HuH-7 (cell line): ENCODE results near the gene NELL2.

ENCODE experiments used
- DNase-seq: peaks from one replicate; pipeline ENCODE4 v3.0.0; 2011; ENCODE audit warnings: low spot score

The NELL2 gene

GRCh38 chr12:44618946-44619345 lies 257.2 kb downstream of the NELL2 start:
- no peak for DNase-seq

DNA sequence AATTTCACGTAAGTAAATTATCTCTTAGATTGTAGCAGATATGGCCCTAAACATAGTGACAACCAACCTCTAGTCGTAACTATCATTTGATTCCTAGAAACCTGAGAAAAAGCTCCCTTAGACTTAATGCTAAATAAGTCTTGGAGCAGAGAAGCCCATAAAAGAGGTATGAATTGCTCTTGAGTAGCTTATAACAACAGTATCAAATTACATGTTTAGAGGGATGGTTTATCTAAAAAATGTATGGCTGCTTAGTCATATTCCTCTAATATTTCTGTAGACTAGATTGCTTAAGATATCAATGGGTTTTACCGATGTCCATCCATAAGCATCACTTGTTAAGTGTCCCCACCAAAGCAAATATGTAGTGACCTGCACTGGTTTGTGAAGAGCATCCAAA lies 259.7 kb downstream of the NELL2 start:
- DNase-seq: no peak

- no peak for DNase-seq
These were observed 264.6 kb downstream of the NELL2 start for GRCh38 chr12:44611538-44611937.

- DNase-seq: no peak
These were observed 272.4 kb downstream of the NELL2 start for GRCh38 chr12:44603701-44604100.

DNA sequence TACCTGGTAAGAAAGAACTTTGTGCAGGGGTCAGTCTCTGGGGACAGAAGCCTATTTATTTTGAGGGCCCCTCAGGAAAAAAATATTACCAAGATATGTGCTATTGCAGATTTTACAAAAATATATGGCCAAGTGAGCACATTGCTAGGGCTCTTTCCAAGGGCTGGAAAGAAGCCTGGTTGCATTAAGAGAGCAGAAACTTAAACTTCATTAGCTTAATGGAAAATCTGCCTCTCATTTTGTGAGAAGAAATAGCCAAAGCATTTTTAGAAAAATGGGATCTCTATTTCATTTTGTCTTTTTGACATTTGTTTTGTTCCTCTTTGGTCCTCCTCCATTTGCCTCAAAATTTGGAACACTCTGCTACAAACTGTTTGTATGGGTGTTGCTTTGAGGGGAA lies 283.5 kb downstream of the NELL2 start:
- DNase-seq: no peak

DNA sequence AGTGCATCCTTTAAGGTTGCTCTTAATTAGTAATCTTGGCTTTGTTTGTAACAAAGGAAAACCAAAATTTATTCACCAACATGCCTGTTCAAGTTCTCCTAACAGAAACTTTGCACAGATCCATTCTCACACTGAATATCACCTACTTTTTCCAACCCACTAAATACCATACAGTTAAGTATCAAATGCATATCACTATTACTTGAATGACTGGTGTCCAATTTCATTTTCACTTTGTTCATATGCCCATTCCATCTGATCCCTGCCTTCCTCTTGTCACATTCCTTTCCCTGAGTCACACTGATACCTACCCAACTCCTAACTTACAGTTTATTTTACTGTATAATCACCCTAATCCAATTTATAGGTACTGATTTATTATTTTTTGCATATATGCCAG lies 286.4 kb downstream of the NELL2 start:
- no peak for DNase-seq

- DNase-seq: no peak
These were observed 287.5 kb downstream of the NELL2 start for GRCh38 chr12:44588651-44589050.

- no peak for DNase-seq
These were observed 291.5 kb downstream of the NELL2 start for GRCh38 chr12:44584625-44585024.

DNA sequence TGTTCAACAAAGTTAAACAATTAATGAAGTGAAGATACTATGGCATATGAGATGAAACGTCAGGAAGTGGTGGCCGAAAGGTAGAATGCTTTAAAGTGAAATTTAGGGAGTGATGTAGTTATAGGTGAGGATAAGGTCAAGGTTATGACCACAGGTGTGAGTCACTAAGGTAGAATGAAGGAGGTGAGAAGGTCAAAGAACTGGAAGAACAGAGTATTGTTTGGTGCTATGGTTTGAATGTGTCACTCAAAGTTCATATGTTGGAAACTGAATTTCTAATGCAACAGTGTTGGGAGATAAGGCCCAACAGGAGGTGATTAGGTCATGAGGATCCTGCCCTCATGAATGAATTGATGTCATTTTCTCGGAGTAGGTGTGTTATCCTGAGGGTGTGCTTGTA lies 293.6 kb downstream of the NELL2 start:
- DNase-seq: no peak

DNA sequence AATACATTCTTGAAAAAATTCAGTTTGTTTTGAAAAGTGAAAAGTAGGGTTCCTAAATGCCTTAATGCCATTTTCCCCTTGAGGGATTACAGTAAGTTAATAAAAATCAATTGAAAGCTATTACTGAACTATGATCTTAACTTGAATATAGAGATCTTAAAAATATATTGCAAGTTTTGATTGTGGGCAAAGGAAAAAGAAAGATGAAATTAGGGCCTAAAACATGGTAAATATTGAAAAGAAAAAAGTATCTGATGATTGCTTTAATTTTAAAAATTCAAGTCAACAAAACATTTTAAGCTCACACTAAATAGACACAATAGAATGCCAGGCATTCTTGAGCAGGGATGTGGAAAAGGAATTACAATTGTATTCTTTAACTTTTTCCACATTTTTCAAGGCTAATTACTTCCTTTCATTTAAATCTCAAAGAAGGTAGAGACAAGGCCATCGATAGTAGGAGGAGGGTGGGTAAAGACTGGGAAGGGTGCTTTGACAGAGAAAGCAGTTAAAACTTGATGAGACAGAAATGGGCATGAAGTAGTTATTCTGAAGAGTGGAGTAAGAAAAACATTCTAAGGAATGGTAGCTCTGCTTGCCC lies 294.4 kb downstream of the NELL2 start:
- DNase-seq: no peak

DNA sequence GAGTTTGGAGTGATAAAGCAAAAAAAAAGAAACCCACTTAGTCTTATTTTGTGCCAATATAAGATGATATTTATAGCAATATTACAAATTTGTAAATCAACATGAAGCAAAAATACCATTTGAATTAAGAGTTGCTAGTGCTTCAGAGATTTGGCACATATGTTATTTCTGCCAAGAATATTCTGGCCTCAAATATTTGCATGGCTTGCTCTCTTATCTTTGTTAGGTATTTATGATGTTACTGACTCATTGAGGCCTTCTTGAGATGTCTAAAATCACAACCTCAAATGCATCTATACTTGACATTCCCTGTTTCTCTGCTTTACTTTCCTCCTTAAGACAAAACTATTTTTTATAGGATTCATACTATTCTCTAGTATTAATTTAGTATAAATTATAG lies 301.5 kb downstream of the NELL2 start:
- no peak for DNase-seq

- no peak for DNase-seq
These were observed 302.4 kb downstream of the NELL2 start for GRCh38 chr12:44573723-44574122.

GRCh38 chr12:44571006-44571550 lies 305.0 kb downstream of the NELL2 start:
- DNase-seq: no peak

DNA sequence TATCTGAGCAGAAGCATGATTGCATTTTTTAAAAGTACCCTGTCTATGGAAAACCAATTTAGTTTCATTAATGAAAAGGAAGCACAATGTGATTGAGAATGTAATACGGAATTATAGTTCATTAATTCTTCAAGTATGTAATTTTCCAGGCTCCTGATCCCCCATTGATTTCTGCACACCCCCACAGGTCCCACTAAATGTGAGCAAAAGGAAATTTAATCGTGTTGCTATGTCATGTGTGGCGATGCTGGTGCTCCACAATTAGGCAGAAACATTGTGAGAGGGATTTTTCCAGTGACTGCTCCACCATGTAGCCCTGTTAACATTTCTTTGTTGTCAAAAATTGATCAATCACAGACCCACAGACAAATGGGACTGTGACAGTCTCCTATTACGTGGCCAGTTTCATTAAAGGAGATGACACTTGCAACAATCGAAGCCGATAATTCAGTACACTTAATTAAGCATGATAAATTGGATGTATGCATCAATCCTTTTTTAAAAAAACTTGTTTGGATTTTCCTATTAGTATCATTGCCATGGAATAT lies 306.0 kb downstream of the NELL2 start:
- no peak for DNase-seq

DNA sequence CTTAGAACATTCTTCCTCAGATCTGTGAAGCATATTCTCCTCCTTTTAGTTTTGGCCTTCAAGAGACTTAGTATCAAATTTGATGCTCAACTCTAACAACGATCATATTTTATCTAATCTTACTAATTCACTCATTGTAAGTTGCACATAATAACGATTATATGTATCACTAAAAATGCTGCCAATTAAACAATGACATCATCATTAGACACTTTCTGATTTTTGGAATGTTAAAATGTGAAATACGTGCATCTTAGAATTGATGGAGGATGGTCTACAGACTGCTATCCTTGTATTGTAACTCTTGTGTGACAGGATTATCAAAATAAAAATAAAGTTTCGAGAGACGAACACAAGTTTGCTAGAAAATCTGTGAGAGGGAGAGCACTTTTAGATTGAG lies 311.0 kb downstream of the NELL2 start:
- no peak for DNase-seq

GRCh38 chr12:44563486-44563885 lies 312.6 kb downstream of the NELL2 start:
- DNase-seq: no peak

- DNase-seq: no peak
These were observed 317.6 kb downstream of the NELL2 start for GRCh38 chr12:44558340-44559100.

GRCh38 chr12:44555454-44555853 lies 320.7 kb downstream of the NELL2 start:
- DNase-seq: no peak

- no peak for DNase-seq
These were observed 324.5 kb downstream of the NELL2 start for GRCh38 chr12:44551631-44552030.

DNA sequence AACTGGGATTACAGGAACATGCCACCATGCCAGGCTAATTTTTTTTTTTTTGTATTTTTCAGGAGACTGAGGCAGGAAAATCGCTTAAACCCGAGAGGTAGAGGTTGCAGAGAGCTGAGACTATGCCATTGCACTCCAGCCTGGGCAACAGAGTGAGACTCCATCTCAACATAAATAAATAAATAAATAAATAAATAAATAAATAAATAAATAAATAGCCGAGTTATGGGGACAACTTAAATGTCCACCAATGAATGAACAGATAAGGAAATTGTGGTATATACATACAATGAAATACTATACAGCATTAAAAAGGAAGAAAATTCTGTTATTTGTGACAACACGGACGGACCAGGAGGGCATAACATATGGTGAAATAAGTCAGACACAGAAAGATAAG lies 325.7 kb downstream of the NELL2 start:
- DNase-seq: no peak

DNA sequence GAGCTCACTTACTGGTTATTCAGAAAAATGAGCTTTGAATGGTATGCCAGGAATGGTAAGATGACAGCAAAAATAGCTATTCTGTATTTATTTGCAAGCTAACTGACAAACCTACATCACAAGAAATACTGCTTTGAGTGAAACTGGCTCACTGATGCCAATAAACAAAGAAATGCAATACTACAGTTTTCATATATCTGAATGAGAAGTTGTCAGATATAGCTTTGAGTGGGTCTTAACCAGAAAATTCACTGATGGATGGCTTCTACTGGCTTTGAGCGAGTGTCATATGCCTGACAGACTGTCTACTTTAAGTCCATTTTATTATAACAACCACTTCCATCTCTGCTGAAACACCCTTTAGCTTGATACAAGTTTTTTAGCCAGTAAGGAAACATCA lies 330.1 kb downstream of the NELL2 start:
- no peak for DNase-seq

- DNase-seq: no peak
These were observed 332.1 kb downstream of the NELL2 start for GRCh38 chr12:44544018-44544417.

DNA sequence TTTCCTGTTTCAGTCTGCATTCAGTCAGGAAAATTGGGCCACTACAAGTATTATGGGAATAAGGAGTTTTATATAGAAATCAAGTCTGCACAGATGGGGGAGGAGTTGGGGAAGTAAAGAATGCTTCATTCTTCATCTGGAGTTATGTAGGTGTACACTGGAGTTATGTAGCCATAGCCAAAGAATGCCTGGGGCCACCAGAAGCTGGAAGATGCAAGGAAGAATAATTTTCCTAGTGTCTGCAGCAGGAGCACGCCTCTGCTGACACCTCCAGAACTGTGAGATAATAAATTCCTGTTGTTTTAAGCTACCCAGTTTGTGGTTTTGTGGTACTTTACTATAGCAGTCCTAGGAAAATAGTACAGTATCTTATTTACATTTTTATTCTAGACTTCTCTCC lies 333.4 kb downstream of the NELL2 start:
- no peak for DNase-seq
